ENCODE results near the gene GAGE10.

GAGE10 gene

DNA sequence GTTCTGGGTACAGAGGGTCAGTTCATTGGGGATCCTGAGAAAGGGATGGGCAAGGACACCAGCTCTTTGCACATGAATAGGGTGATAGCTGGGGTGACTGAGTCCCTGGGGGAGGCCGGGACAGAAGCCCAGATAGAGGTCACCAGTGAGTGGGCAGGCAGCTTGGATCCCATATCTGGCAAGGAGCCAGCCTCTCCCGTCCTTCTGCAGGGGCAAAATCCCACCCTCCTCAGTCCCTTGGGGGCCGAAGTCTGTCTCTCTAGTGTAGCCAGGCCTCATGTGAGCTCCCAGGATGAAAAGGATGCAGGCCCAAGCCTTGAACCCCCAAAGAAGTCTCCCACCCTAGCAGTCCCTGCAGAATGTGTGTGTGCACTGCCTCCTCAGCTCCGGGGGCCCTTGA lies 16.9 kb upstream of the GAGE10 start:
- H3K4me3 ChIP-seq (IDR thresholded peaks at IDR 0.05; ENCODE audit: insufficient read depth, low read depth, low read length) = no peak overlapping the region
- no peaks in the 10 kb centered on the region for H3K79me2 ChIP-seq (ENCODE audit: insufficient read depth, low read depth)
- TF ChIP-seq CTCF (conservative IDR thresholded peaks at IDR 0.05; ENCODE audit: low read depth, low read length) = no peak
- no peaks in the 10 kb centered on the region for H3K4me1 ChIP-seq (ENCODE audit: low read depth, poor library complexity, severe bottlenecking)
- H3K9ac ChIP-seq = no peak overlapping the region
- H4K20me1 ChIP-seq (ENCODE audit: insufficient read depth) = no peaks in the 10 kb centered on the region
- no peak overlapping the region for H2AFZ ChIP-seq (ENCODE audit: low read depth)
- H3K4me2 ChIP-seq = no peak overlapping the region
- no peaks in the 10 kb centered on the region for H3K27me3 ChIP-seq (ENCODE audit: insufficient read depth, low read depth)
- no peaks in the 10 kb centered on the region for H3K36me3 ChIP-seq (ENCODE audit: insufficient read depth)
- no peak overlapping the region for H3K27ac ChIP-seq

- no peaks in the 10 kb centered on the region for H4K20me1 ChIP-seq (ENCODE audit: insufficient read depth)
- H3K4me2 ChIP-seq = no peak overlapping the region
- no peak overlapping the region for H3K27ac ChIP-seq
- no peak overlapping the region for H3K4me3 ChIP-seq (IDR thresholded peaks at IDR 0.05; ENCODE audit: insufficient read depth, low read depth, low read length)
- no peak overlapping the region for H3K9ac ChIP-seq
- no peaks in the 10 kb centered on the region for H3K79me2 ChIP-seq (ENCODE audit: insufficient read depth, low read depth)
- no peak for TF ChIP-seq CTCF (conservative IDR thresholded peaks at IDR 0.05; ENCODE audit: low read depth, low read length)
- H2AFZ ChIP-seq (ENCODE audit: low read depth) = no peak overlapping the region
- no peaks in the 10 kb centered on the region for H3K36me3 ChIP-seq (ENCODE audit: insufficient read depth)
- H3K4me1 ChIP-seq (ENCODE audit: low read depth, poor library complexity, severe bottlenecking) = no peaks in the 10 kb centered on the region
- no peaks in the 10 kb centered on the region for H3K27me3 ChIP-seq (ENCODE audit: insufficient read depth, low read depth)
Observed at GRCh38 chrX:49287665-49288064, 15.8 kb upstream of the GAGE10 start.

GRCh38 chrX:49290215-49290614 lies 13.2 kb upstream of the GAGE10 start:
- H3K36me3 ChIP-seq (ENCODE audit: insufficient read depth) = no peaks in the 10 kb centered on the region
- TF ChIP-seq CTCF (conservative IDR thresholded peaks at IDR 0.05; ENCODE audit: low read depth, low read length) = no peak
- no peaks in the 10 kb centered on the region for H4K20me1 ChIP-seq (ENCODE audit: insufficient read depth)
- H3K27ac ChIP-seq = no peak overlapping the region
- no peak overlapping the region for H3K4me2 ChIP-seq
- no peak overlapping the region for H3K4me3 ChIP-seq (IDR thresholded peaks at IDR 0.05; ENCODE audit: insufficient read depth, low read depth, low read length)
- no peaks in the 10 kb centered on the region for H3K27me3 ChIP-seq (ENCODE audit: insufficient read depth, low read depth)
- no peaks in the 10 kb centered on the region for H3K4me1 ChIP-seq (ENCODE audit: low read depth, poor library complexity, severe bottlenecking)
- H3K9ac ChIP-seq = no peak overlapping the region
- no peak overlapping the region for H2AFZ ChIP-seq (ENCODE audit: low read depth)
- no peaks in the 10 kb centered on the region for H3K79me2 ChIP-seq (ENCODE audit: insufficient read depth, low read depth)

GRCh38 chrX:49291615-49292337 lies 11.7 kb upstream of the GAGE10 start:
- H3K4me2 ChIP-seq = no peak overlapping the region
- H3K9ac ChIP-seq = no peak overlapping the region
- H3K27ac ChIP-seq = no peak overlapping the region
- no peak overlapping the region for H3K4me3 ChIP-seq (IDR thresholded peaks at IDR 0.05; ENCODE audit: insufficient read depth, low read depth, low read length)
- no peaks in the 10 kb centered on the region for H3K36me3 ChIP-seq (ENCODE audit: insufficient read depth)
- TF ChIP-seq CTCF (conservative IDR thresholded peaks at IDR 0.05; ENCODE audit: low read depth, low read length) = peak; percentile 69
- H3K4me1 ChIP-seq (ENCODE audit: low read depth, poor library complexity, severe bottlenecking) = no peaks in the 10 kb centered on the region
- H2AFZ ChIP-seq (ENCODE audit: low read depth) = no peak overlapping the region
- no peaks in the 10 kb centered on the region for H4K20me1 ChIP-seq (ENCODE audit: insufficient read depth)
- H3K79me2 ChIP-seq (ENCODE audit: insufficient read depth, low read depth) = no peaks in the 10 kb centered on the region
- no peaks in the 10 kb centered on the region for H3K27me3 ChIP-seq (ENCODE audit: insufficient read depth, low read depth)
